IPS DF 4.7 (cell line): ENCODE data around the gene SMPDL3B.

Experiments
- DNase-seq: peaks from one replicate; pipeline ENCODE4 v3.0.0-alpha.2; 2013; ENCODE audit warnings: low spot score; ENCODE audit errors: extremely low read depth

SMPDL3B gene, protein sequence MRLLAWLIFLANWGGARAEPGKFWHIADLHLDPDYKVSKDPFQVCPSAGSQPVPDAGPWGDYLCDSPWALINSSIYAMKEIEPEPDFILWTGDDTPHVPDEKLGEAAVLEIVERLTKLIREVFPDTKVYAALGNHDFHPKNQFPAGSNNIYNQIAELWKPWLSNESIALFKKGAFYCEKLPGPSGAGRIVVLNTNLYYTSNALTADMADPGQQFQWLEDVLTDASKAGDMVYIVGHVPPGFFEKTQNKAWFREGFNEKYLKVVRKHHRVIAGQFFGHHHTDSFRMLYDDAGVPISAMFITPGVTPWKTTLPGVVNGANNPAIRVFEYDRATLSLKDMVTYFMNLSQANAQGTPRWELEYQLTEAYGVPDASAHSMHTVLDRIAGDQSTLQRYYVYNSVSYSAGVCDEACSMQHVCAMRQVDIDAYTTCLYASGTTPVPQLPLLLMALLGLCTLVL

DNA sequence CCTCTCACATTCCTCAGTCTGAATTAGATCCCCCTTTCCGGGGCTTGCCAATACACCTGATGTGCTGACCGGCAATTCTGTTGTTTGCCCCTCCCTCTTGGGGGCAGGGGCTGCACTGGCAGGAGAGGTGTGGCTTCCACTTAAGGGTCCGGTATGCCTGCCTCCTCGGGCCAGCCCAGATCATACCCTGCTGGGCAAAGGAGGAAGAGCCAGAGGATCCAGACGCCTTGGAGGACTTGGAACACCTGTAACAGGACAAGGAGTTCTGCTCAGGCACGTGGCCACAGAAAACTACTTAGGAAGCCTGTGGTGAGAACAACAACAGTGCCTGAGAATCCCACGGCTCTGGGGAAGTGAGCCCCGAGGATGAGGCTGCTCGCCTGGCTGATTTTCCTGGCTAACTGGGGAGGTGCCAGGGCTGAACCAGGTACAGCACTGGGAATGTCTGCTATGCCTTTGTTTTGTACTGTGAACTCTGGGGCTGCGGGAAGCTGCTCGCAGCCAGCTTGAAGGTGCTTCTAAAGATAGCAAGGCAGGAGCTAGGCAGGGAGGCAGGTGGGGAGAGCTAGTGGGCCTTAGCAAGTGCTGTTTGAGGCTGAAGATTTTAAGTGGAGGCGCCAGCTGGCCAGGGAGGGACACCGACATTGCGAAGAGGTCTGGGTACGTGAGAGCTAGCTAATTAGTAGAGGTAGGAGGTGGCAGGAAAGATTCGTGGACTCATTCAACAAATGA lies at the start of gene SMPDL3B:
SMPDL3B (plus strand) TSS at position 183 of the 732 bp plus-strand sequence; CDS start at position 367, 184 bp downstream.
- DNase-seq, result peak; percentile 90

DNA sequence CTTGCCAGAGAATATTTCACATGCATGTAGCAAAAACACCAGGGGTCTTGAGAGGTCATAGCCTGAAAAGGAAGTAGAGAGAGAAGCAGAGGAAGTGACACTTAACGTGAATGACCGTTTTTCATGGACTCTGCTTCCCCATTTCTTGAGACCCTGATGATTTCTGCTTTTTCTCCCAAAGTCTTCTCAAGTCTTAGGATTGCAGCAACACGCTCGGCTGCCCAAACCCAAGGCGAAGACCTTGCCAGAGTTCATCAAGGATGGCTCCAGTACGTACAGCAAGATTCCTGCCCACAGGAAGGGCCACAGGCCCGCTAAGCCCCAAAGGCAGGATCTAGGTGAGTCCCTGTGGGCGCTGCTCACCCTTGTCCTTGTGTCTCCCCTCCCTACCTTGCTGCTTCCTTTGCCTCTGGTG lies 49.7 kb upstream of the SMPDL3B start:
- no peak for DNase-seq

DNA sequence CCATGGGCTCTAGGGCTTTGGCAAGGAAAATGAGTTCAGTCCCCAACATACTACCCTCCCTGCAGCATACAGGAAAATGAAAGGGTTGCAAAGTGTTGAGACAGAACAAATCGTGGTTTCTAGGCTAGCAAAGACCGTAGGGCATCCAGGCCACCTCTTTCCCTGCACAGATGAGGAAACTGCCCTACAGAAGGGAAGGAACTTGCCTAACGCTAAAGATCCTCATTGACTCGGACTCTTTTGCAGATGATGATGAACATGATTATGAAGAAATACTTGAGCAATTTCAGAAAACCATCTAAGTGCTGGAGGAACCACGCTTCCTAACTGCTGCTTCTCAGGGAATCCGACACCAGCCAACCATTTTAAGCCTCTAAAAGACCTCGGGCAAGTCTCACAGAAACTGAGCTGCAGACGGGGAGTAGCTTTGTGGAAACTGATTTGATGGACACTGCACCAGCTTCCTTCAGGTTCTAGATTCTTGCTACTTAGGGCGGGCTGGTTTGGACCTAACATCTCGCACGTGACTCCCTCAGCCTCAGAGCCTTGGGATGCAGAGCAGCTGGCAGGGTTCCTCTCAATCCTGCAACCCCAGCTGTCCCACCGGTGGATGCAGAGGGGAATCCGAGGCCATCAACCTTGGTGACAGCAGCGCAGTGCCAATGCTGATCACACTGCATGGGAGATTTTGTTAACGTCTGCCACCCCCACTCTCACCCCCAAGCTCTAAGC lies 49.0 kb upstream of the SMPDL3B start:
- no peak for DNase-seq

DNA sequence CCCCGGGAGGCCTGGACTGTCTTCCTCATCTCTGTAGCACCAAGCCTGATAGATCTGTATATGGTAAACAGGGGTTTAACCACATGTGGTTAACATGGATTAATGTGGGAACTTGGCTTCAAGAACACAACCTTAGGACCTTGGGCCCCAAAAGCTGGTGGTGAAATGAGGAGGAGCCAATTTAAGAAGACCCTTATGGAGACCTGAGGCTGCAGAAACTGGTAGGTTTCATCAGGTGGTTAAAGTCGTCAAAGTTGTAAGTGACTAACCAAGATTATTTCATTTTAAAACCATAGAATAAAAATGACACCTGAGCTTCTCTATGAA lies 48.5 kb upstream of the SMPDL3B start:
- DNase-seq, result no peak

DNA sequence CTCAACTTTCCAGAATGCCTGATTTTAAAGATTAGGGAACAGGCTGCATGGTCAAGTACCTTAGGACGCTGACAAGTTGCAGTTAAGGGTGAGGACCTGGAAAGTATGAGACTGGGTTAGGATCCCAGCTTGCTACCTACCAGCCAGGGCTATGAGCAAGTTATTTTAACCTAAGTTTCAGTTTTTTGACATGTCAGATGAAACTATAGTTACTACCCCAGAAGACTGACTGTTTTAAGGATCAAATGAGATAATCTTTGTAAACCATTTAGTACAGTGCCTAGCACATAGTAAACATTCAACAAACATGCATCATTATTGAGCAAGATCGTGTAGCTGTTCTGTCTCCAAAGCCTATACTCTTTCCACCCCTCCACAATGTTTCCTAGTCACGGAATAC lies 48.1 kb upstream of the SMPDL3B start:
- no peak for DNase-seq

DNA sequence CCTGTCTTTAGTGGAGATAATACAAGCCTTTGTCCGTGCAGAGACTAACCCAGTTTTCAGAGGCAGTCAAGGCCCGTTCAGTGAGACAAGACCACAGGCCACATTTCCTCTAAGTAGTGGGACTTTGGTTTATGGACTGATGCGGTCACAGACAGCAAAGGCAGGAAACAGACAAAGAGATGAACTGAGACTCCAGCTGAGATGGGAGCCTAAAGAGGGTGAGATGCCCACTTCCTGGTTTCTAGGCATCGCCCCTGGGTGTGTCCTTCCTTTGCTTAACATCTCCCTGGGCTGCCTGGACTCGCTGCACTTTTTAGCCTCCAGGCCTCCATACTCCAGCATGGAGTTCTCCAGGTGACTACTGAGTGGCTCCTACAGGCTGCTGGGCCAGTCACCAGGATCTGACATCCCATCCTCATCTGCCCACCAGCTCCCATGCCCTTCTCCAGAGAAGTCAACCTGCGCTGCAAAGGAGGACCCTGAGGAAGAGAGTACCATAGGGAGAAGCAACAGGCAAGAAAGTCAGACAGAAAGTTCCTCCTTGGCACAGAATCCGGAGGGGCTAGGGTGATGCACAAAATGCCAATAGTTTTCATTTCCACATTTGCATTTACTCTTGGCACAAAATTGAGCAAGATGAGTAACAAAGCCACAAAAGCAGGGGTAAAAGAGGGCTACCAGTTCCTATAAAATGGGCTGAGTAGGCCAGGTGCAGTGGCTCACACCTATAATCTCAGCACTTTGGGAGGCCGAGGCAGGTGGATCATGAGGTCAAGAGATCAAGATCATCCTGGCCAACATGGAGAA lies 47.4 kb upstream of the SMPDL3B start:
- no peak for DNase-seq

DNA sequence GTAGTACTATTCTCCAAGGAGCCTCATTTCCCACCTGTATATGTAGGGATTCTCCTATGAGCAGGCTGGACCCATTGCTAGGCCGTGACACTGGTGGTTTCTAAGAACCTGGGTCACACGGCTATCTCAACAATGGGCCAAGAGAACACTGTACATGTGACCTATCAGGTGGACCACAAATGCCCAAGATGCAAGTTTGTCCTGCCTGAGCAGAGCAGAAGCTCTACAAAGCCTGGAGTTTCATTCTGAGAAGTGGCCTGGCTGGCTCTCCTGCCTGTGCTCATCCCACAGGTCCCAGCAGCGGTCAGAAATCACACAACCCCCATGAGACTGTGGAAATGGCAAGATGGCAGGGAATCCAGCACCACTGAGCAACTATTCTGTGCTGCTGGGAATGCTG lies 45.3 kb upstream of the SMPDL3B start:
- no peak for DNase-seq

DNA sequence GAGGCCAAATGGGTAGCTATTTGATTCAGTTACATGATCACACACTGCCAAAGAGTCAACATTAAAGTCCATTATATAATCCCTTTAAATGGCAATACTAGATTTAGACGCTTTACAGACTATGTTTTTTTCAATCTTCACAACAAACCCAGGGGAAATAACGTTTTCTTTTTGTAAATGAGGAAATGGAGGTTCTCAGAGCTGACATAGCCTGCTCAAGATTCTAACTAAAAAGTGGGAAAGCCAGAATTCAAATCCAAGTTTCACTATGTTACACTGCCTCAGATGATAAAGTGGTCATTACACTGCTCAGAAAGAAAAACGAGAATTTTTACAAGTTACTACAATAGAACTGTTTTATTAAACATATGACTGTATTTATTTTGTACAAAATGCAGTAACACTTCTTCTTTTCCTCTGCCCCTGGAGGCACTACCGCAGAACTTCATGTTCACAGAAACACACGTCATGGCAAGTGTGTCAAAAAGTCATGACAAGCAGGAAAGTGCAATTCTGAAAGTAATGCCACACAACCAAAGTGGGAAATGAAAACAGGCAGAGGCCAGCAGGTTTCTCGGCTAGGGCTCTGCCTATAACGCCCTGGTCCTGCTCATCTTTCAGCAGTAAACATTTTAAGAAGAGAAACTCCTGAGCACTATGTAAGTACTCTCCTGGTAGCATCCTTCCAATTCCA lies 43.5 kb upstream of the SMPDL3B start:
- no peak for DNase-seq

DNA sequence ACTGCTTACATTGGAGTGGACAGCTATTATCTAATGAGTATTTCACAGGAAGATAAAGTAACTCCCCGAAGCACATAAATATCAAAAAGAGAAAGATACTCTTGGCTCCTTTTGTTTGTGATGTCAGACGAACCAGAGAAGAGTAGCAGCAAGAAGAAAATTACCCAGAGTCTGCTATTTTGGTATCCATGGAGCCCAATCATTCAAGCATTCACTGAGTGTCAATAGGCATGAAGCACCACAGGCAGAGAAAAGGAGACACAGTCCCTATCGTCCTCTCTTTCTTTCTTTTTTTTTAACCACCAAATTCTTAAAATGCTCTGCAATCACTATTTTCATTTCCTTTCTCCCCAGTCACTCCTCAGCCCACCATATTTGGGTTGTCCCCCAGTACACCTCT lies 40.3 kb upstream of the SMPDL3B start:
- DNase-seq, result no peak

DNA sequence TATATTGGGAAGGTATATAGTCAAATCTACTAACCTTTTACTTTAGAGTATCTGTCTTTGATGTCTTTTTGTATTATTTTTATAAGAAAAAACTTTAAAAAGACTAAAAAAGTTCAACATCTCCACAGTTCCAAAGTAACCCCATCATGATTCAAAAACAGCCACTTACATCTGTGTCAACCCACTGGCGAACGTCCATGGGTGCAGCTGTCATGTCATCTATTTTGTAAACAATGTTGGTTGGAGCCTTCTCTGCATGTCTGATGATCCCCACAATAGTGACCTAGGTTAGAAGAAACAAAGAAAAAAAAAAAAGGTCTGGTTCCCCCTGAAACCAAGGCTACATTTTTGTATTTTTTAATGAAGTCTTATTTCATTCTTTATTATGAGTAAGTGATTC lies 28.0 kb upstream of the SMPDL3B start:
- no peak for DNase-seq

DNA sequence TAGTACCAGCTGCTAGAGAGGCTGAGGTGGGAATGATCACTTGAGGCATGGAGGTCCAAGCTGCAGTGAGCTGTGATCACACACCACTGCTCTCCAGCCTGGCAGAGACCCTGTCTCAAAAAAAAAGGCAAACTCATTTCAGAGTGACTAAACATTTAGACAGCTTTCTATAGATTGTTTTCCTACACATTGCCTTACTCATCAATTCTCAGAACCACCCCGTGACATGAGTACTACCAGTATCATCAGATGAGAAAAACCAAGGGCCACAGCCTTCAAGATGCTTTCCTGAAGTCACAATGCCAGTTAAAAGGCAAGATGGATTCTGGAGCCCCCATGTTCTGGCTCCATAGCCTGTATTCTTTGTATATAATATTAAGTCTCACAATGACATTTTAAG lies 22.4 kb upstream of the SMPDL3B start:
- DNase-seq, result no peak

DNA sequence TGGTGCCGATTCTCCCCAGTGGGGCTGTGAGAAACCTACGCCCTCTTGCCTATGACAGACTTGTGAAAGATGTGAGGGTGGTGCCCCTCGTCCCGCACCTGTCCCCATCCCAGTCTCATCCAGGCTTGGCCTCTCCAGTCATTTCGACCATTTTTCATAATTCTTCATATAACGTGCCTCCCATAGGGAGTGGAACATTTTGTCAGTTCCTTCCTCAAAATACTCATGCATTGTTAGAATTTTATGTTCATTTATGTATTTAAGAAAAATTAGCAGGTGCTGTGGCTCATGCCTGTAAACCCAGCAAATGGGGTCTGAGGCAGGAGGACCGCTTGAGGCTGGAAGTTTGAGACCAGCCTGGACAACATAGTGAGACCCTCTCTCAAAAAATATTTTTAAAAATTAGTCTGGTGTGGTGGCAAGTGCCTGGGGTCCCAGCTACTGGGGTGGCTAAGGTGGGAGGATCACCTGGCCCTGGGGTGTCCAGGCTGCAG lies 19.7 kb upstream of the SMPDL3B start:
- DNase-seq, result no peak

DNA sequence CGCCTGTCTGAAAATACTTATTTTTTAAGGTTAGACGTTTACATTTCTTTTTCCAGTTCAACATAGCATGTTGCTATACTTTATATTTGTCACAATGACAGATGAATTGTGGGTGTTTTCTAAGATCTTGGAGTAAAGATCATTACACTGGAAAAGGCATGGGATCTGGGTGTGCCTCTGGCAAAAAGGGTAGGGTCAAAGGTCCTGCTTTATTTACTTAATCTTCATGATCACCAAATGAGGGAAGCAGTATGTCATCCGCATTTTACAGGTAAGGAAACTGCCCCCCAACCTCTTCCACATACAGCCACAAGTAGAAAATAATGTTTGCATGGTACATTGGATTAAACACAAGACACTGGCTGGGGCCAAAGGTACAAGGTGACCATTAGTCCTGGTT lies 12.5 kb upstream of the SMPDL3B start:
- no peak for DNase-seq

DNA sequence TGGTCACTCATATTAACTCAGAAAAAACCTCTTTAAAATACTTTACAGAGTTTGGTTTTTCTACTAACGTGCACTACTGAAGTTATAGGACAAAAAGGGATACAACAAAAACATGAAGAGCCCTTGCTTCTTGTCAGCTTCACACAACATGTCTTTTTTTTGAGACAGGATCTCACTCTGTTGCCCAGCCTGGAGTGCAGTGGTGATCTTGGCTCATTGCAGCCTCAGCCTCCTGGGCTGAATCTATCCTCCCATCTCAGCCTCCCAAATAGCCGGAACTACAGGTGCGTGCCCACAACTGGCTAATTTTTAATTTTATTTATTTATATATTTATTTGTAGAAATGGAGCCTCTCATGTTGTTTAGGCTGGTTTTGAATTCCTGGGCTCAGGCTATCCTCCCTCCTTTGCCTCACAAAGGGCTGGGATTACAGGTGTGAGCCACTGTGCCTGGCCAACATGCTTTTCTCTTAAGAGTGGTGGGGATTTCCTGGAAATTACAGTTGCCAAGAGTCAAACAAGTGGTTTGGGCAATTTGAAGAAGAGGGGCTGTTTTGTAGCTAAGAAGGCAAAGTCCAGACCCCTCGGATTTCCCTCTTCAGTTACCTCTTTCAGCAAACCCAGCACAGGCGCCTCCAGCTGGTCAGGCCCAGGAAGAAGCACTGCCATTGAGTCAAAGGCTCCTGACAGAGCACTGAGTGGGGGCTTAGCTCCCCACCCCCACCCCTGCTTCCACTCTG lies 6.4 kb upstream of the SMPDL3B start:
- no peak for DNase-seq

DNA sequence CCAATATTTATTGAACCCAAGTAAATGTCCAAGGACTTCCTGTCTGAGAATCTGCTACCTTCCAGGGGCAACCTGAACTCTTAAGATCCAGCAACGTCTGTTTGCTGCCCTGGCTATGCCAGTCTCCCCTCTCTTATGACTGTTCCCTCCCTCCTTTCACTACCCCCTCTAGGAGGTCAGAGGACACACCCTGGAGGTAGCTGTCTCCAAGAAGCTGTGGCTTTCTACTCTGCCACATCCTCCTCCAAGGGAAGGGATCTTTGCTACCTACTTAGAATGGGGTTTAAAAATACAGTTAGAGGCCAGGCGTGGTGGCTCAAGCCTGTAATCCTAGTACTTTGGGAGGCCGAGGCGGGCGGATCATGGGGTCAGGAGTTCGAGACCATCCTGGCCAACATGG lies 3.6 kb upstream of the SMPDL3B start:
- DNase-seq, result no peak

DNA sequence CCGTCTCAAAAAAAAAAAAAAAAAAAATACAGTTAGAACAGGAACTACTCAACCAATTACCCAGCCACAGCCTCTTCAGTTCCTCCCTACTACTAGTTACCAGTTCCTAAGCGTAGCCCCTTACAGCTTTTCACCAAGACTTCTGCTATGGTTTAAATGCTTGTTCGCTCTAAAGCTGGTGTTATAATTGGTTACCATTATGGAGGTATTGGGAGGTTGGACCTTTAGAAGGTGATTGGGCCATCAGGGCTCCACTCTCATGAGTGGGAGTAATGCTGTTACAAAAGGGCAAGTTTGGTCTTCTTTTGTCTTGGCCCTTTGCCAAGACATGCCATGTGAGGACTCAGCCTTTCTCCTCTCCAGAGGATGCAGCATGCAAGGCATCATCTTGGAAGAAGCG lies 3.0 kb upstream of the SMPDL3B start:
- no peak for DNase-seq

DNA sequence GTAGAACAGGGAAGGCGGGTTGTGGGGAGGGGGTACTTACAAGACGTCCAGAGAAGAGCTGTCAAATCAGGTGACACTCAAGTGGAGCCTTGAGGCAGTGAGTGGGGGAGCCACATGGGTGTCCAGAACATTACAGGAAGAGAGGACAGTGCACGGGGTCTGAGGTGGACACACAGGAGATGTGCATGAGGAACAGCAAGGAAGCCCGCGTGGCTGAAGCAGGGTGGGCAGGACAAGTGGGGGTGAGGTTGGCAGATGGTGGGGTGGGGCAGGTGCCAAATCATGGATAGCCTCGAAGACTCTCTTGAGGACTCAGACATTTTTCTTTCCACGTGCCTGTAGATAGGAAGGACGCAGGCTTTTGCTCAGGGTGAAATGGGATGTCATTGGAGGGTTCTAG lies 921 bp downstream of the SMPDL3B start:
- no peak for DNase-seq

DNA sequence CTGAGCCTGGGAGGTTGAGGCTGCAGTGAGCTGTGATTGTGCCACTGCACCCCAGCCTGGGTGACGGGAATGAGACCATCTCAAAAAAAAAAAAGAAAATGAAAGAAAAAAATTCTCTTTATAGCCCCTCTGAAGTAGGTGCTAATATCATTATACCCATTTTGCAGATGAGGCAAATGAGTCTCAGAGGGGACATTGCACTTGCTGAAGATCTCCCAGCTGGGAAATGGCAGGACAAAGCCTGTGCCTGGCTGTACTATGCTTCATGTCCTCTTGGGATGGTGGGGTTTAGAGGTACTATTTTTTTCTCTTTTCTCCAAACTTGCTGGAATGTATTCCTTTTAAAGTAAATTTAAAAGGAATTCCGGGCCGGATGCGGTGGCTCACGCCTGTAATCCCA lies 1.6 kb downstream of the SMPDL3B start:
- DNase-seq, result no peak

DNA sequence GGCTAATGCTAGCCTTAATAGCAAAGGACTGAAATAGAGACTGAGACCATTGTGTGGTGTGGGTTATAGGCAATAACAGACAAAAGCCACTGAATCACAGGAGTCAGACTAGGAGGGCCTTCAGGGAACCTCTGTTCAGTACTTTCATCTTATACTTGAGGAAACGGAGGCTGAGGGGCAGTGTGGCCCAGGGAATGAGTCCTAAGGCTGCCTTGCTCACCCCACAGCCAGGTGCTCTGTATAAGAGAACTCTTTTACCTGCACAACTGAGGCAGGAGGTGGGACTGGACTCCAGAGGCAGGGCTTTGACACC lies 2.7 kb downstream of the SMPDL3B start:
- DNase-seq, result no peak

DNA sequence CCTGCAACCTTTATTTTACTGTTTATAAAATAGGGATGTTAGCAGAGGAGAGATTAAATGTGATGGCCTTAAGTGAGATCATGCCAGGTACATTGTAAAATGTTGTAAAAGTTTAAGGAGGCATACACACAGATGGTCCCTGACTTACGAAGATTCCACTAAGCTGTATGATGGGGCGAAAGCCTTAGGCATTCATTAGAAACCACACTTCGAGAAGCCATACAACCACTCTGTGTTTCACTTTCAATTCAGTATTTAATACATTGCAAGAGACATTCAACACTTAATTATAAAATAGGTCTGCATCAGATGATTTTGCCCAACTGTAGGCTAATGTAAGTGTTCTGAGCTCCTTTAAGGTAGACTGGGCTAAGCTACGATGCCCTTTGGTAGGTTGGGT lies 3.7 kb downstream of the SMPDL3B start:
- DNase-seq, result no peak
